ENCODE data around the gene SCRT2.

GRCh38 chr20:669573-669972 is 6.0 kb downstream of the SCRT2 start:
- TF ChIP-seq, protein P1, sequence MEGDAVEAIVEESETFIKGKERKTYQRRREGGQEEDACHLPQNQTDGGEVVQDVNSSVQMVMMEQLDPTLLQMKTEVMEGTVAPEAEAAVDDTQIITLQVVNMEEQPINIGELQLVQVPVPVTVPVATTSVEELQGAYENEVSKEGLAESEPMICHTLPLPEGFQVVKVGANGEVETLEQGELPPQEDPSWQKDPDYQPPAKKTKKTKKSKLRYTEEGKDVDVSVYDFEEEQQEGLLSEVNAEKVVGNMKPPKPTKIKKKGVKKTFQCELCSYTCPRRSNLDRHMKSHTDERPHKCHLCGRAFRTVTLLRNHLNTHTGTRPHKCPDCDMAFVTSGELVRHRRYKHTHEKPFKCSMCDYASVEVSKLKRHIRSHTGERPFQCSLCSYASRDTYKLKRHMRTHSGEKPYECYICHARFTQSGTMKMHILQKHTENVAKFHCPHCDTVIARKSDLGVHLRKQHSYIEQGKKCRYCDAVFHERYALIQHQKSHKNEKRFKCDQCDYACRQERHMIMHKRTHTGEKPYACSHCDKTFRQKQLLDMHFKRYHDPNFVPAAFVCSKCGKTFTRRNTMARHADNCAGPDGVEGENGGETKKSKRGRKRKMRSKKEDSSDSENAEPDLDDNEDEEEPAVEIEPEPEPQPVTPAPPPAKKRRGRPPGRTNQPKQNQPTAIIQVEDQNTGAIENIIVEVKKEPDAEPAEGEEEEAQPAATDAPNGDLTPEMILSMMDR (IDR thresholded peaks at IDR 0.05; ENCODE audit: extremely low read depth in 1 of 2, insufficient read depth in 1 of 2, low read depth in 1 of 2, low read length in 2 of 2) = no peak
- TF ChIP-seq EZH2 (IDR thresholded peaks at IDR 0.05; ENCODE audit: borderline replicate concordance, low read depth, low read length, severe bottlenecking) (no peak), GATA2 (IDR thresholded peaks at IDR 0.05; ENCODE audit: insufficient read depth, insufficient read length, low read depth, low read length) (no peak)
- TF ChIP-seq, protein P2, sequence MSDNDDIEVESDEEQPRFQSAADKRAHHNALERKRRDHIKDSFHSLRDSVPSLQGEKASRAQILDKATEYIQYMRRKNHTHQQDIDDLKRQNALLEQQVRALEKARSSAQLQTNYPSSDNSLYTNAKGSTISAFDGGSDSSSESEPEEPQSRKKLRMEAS (IDR thresholded peaks at IDR 0.05; ENCODE audit: insufficient read depth, insufficient read length) = no peak

All from endothelial cell of umbilical vein (primary cell).